ENCODE data around the gene WDR46. TPM values are rescaled to one million over a fixed set of nuclear protein-coding genes. Genes with fewer than 3 reads are reported as not detected.

The WDR46 gene
- total and polyA plus RNA-seq, 2 experiments from 2014 or later = 71.4 to 104 TPM

GRCh38 chr6:33316603-33317418 lies 27.8 kb upstream of the WDR46 start:
- no peak overlapping the region for H3K27ac ChIP-seq (ENCODE audit: low read depth)
- peaks cover 39% of the 10 kb centered on the region for H3K36me3 Mint-ChIP-seq (ENCODE audit: low read depth)
- no peak for ATAC-seq

More at GRCh38 chr6:33316603-33317418, 27.8 kb upstream of the WDR46 start:
- peaks cover 11% of the 10 kb centered on the region for H4K20me1 ChIP-seq (replicated peaks; ENCODE audit: insufficient read depth)
- peak overlapping the region; percentile 93 for H3K4me3 Mint-ChIP-seq
- H3K4me3 ChIP-seq = peak overlapping the region; percentile 50
- H2AFZ ChIP-seq = no peak overlapping the region
- no peaks in the 10 kb centered on the region for H3K9me2 ChIP-seq (ENCODE audit: insufficient read depth)
- H3F3A ChIP-seq (replicated peaks; ENCODE audit: low read depth) = peaks cover 28% of the 10 kb centered on the region
- H3K79me2 ChIP-seq (replicated peaks; ENCODE audit: insufficient read depth) = peaks cover 31% of the 10 kb centered on the region
- peak overlapping the region; percentile 31; the same call in 1 of the 2 replicates for H3K27ac Mint-ChIP-seq
- no peak for TF ChIP-seq CREB1 (CRISPR knock-in tag; IDR thresholded peaks at IDR 0.05; ENCODE audit: low read depth)
- TF ChIP-seq JUNB (IDR thresholded peaks at IDR 0.05; ENCODE audit: unreplicated experiment) = no peak
- no peak for TF ChIP-seq STAT1 (IDR thresholded peaks at IDR 0.05; ENCODE audit: unreplicated experiment)
- TF ChIP-seq ZNF462 (CRISPR knock-in tag; IDR thresholded peaks at IDR 0.05) = no peak
- no peak for TF ChIP-seq NANOG (IDR thresholded peaks at IDR 0.05; ENCODE audit: borderline replicate concordance)
- no peak for TF ChIP-seq EZH2phosphoT487 (IDR thresholded peaks at IDR 0.05; ENCODE audit: unreplicated experiment)
- TF ChIP-seq ZNF331 (CRISPR knock-in tag; IDR thresholded peaks at IDR 0.05; ENCODE audit: low read depth) = no peak
- no peak for TF ChIP-seq ZNF114 (CRISPR knock-in tag; IDR thresholded peaks at IDR 0.05)
- TF ChIP-seq CTCF (conservative IDR thresholded peaks at IDR 0.05; ENCODE audit: low read depth in 2 of 2) = no peak
- TF ChIP-seq POLR2AphosphoS5 (IDR thresholded peaks at IDR 0.05; ENCODE audit: low read depth) = no peak
- no peak for TF ChIP-seq EZH2 (IDR thresholded peaks at IDR 0.05; ENCODE audit: low read depth, unreplicated experiment)
- no peak for TF ChIP-seq REST (IDR thresholded peaks at IDR 0.05; ENCODE audit: unreplicated experiment)
- no peak for TF ChIP-seq ETS1 (IDR thresholded peaks at IDR 0.05)
- H3K4me1 Mint-ChIP-seq = peaks cover 66% of the 10 kb centered on the region
- peak overlapping the region; percentile 75 for H3K4me2 ChIP-seq
- H3K4me1 ChIP-seq (ENCODE audit: insufficient read depth) = peaks cover 44% of the 10 kb centered on the region
- H3K27me3 Mint-ChIP-seq (ENCODE audit: insufficient read depth, low read depth, poor library complexity) = peaks cover 25% of the 10 kb centered on the region
- no peaks in the 10 kb centered on the region for H3K27me3 ChIP-seq (ENCODE audit: insufficient read depth)
- H3K36me3 ChIP-seq (ENCODE audit: insufficient read depth) = peaks cover 14% of the 10 kb centered on the region
- H3K9me3 Mint-ChIP-seq = no peaks in the 10 kb centered on the region; the same call in 1 of the 3 replicates
- DNase-seq (ENCODE audit: low spot score) = no peak
